HFF-Myc (cell line): Measurements from ENCODE around the gene MCM8.
A peak's percentile ranks its signal among the peaks of the same experiment; 100 is the strongest.

Source experiments
- DNase-seq: peaks from one replicate; pipeline ENCODE4 v3.0.0-alpha.2; 2011; ENCODE audit warnings: low read depth; ENCODE audit errors: extremely low read depth
- H3K4me3 ChIP-seq: replicated peaks from 2 replicates; pipeline ENCODE4 v1.5.1; 2011; ENCODE audit warnings: low read depth, mild to moderate bottlenecking, control low read depth, low read length
- TF ChIP-seq, protein P1 (sequence below): IDR thresholded peaks from 2 replicates; pipeline ENCODE4 v1.5.1; 2012; ENCODE audit warnings: mild to moderate bottlenecking, low read depth, low read length, control low read depth; ENCODE audit errors: missing control alignments

Gene MCM8

DNA sequence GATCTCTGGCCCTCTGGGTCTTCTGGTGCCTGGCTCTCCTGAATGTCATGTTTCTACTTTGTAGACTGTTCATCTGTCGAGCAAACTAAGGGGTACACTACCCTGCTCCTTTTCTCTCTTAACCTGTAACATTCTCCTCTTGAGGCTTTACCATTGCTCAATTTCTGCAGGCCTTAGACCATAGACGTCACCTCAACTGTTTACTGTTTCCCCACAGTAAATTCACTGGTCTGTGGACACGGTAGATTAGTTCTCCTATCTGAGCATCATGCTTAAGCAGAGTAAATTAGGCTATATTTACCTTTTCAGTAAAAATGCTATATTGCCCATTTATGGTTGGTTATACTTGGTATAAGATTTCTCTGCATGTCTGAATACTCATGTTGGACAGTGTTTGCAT, 40.5 kb downstream of the MCM8 start:
- TF ChIP-seq, protein P1, sequence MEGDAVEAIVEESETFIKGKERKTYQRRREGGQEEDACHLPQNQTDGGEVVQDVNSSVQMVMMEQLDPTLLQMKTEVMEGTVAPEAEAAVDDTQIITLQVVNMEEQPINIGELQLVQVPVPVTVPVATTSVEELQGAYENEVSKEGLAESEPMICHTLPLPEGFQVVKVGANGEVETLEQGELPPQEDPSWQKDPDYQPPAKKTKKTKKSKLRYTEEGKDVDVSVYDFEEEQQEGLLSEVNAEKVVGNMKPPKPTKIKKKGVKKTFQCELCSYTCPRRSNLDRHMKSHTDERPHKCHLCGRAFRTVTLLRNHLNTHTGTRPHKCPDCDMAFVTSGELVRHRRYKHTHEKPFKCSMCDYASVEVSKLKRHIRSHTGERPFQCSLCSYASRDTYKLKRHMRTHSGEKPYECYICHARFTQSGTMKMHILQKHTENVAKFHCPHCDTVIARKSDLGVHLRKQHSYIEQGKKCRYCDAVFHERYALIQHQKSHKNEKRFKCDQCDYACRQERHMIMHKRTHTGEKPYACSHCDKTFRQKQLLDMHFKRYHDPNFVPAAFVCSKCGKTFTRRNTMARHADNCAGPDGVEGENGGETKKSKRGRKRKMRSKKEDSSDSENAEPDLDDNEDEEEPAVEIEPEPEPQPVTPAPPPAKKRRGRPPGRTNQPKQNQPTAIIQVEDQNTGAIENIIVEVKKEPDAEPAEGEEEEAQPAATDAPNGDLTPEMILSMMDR = no peak
- H3K4me3 ChIP-seq = no peak overlapping the region
- DNase-seq = no peak

GRCh38 chr20:5991623-5992441, 41.4 kb downstream of the MCM8 start:
- H3K4me3 ChIP-seq = no peak overlapping the region
- no peak for DNase-seq
- TF ChIP-seq, protein P1 = no peak

DNA sequence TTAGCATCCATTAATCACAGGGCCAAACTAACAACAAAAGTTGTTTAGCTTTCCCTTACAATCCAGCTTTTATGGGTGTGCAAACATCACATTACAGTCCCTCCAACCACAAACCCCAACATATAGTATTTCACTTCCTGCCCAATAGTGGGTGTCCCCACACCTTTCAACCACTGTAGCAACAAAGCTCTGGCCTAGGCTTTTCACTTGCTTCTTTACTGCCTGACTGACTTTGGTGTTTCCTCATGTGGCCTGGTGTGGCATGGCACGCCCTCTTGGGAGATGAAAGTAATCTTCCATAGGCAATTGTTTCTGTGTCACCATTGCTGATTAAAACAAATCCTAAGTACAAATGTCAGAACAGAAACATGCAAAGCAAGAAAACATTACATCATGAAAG, 46.3 kb downstream of the MCM8 start:
- DNase-seq = no peak
- no peak overlapping the region for H3K4me3 ChIP-seq
- TF ChIP-seq, protein P1 = no peak

- TF ChIP-seq, protein P1 = no peak
- H3K4me3 ChIP-seq = no peak overlapping the region
- no peak for DNase-seq
Observed at GRCh38 chr20:5999783-6000182, 49.3 kb downstream of the MCM8 start.

DNA sequence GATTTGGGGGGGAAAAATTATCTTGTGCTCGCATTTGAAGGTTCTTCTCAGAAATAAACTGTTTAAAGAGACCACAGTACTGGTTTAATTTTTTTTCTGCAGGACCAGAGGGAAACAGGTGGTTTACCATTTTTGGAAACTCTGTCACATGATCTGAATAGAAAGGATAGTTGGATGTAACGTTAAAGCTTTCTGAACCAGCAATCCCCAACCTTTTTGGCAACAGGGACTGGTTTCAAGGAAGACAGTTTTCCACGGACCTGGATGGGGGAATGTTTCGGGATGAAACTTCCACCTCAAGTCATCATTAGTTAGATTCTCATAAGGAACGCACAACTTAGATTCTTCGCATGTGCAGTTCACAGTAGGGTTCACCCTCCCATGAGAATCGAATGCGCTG, 50.4 kb downstream of the MCM8 start:
- H3K4me3 ChIP-seq = no peak overlapping the region
- TF ChIP-seq, protein P1 = no peak
- DNase-seq = no peak

DNA sequence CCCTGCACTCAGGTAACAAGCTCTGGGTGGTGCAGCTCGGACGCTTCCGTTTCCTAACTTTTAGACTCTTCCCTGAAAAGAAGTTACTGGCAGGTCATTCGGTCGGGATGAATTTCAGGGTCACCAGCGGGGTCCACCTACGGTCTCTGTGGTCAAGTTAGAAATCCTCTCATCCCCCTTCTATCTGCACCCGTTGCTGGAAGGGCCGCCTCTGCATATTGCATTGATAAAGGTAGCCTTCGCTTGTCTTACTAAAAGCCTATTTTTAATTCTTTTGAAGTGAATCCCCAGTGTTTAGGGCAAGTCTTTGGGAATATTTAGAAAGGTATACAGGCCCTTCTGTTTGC, 56.1 kb downstream of the MCM8 start:
- no peak for DNase-seq
- TF ChIP-seq, protein P1 = no peak
- peak overlapping the region; percentile 85 for H3K4me3 ChIP-seq

- TF ChIP-seq, protein P1 = no peak
- DNase-seq = no peak
- H3K4me3 ChIP-seq = peak overlapping the region; percentile 85
Observed at GRCh38 chr20:6007094-6007528, 56.7 kb downstream of the MCM8 start.
